GM23338 (cell line): ENCODE measurements around the gene ERC1. TPM values are rescaled to one million over a fixed set of nuclear protein-coding genes. Genes with fewer than 3 reads are reported as not detected.

Source experiments
- ATAC-seq: fragments of 200-7000 bp; cut with Tn5 transposase; 3 replicates; pipeline ENCODE4 v1.9.1; 2020
- DNase-seq: peaks from one replicate; pipeline ENCODE4 v3.0.0-alpha.2; 2015; ENCODE audit warnings: low spot score
- H2AFZ ChIP-seq: fragments of 200-600 bp; sonication (generic); 2 replicates; pipeline ENCODE4 v1.8.0; 2016; ENCODE audit warnings: antibody characterized with exemption, mild to moderate bottlenecking, moderate library complexity
- H3F3A ChIP-seq: fragments of 200-600 bp; sonication (generic); replicated peaks from 2 replicates; pipeline ENCODE4 v1.8.0; 2017; ENCODE audit warnings: antibody characterized with exemption, mixed run types, low read depth
- H3K27ac ChIP-seq: fragments of 200-600 bp; sonication (generic); 2 replicates; pipeline ENCODE4 v1.6.1; 2016; ENCODE audit warnings: low read depth
- H3K27me3 ChIP-seq: fragments of 200-600 bp; sonication (generic); 2 replicates; pipeline ENCODE4 v1.8.0; 2016; ENCODE audit warnings: mild to moderate bottlenecking, mixed run types, moderate library complexity; ENCODE audit not compliant: insufficient read depth
- H3K36me3 ChIP-seq: fragments of 200-600 bp; sonication (generic); 2 replicates; pipeline ENCODE4 v1.8.0; 2016; ENCODE audit warnings: mild to moderate bottlenecking; ENCODE audit not compliant: insufficient read depth
- H3K4me1 ChIP-seq: fragments of 200-600 bp; sonication (generic); 2 replicates; pipeline ENCODE4 v1.8.0; 2016; ENCODE audit warnings: mild to moderate bottlenecking, moderate library complexity; ENCODE audit not compliant: insufficient read depth
- H3K4me2 ChIP-seq: fragments of 200-600 bp; sonication (generic); 2 replicates; pipeline ENCODE4 v1.7.1; 2017; ENCODE audit warnings: mixed run types
- H3K4me3 ChIP-seq: fragments of 200-600 bp; sonication (generic); 2 replicates; pipeline ENCODE4 v1.6.1; 2016; ENCODE audit warnings: mixed run types
- H3K79me2 ChIP-seq: fragments of 200-600 bp; sonication (generic); replicated peaks from 2 replicates; pipeline ENCODE4 v1.8.0; 2017; ENCODE audit warnings: mild to moderate bottlenecking; ENCODE audit not compliant: insufficient read depth
- H3K9me2 ChIP-seq: fragments of 200-600 bp; sonication (generic); 2 replicates; pipeline ENCODE4 v1.8.0; 2017; ENCODE audit not compliant: insufficient read depth
- H4K20me1 ChIP-seq: fragments of 200-600 bp; sonication (generic); replicated peaks from 2 replicates; pipeline ENCODE4 v1.8.0; 2017; ENCODE audit warnings: mild to moderate bottlenecking; ENCODE audit not compliant: insufficient read depth
- H3K27ac Mint-ChIP-seq: 2 replicates; pipeline ENCODE4 v1.8.0; 2020; ENCODE audit warnings: inconsistent platforms, mild to moderate bottlenecking, moderate library complexity, mixed read lengths
- H3K27me3 Mint-ChIP-seq: 3 replicates; pipeline ENCODE4 v1.8.0; 2022; ENCODE audit warnings: low read depth, mild to moderate bottlenecking, moderate library complexity, mixed read lengths, inconsistent platforms; ENCODE audit not compliant: insufficient read depth, poor library complexity
- H3K36me3 Mint-ChIP-seq: 3 replicates; pipeline ENCODE4 v1.8.0; 2021; ENCODE audit warnings: low read depth, mild to moderate bottlenecking, inconsistent platforms, moderate library complexity, mixed read lengths
- H3K4me1 Mint-ChIP-seq: 3 replicates; pipeline ENCODE4 v1.8.0; 2020; ENCODE audit warnings: mild to moderate bottlenecking, inconsistent platforms, mixed read lengths
- H3K4me3 Mint-ChIP-seq: 3 replicates; pipeline ENCODE4 v1.8.0; 2021; ENCODE audit warnings: moderate library complexity, mild to moderate bottlenecking, inconsistent platforms, mixed read lengths
- H3K9me3 Mint-ChIP-seq: 3 replicates; pipeline ENCODE4 v1.8.0; 2020; ENCODE audit warnings: moderate library complexity, mild to moderate bottlenecking, inconsistent platforms, mixed read lengths
- CREB1 ChIP-seq: fragments of 250-450 bp; sonication (Bioruptor Pico); IDR thresholded peaks from 2 replicates; pipeline ENCODE4 v1.5.0; 2020; ENCODE audit warnings: low read depth, mild to moderate bottlenecking, moderate library complexity
- CTCF ChIP-seq, 2 experiments: fragments of 200-600 bp in 1 of 2; sonication (generic) in 1 of 2; conservative IDR thresholded peaks; 2 replicates each; pipeline versions ENCODE4 v1.5.1 to v1.6.1; 2016 to 2017; ENCODE audit warnings: antibody characterized with exemption in 2 of 2, low read depth in 2 of 2, mild to moderate bottlenecking in 2 of 2, moderate library complexity in 1 of 2
- ETS1 ChIP-seq: IDR thresholded peaks from 2 replicates; pipeline ENCODE4 v1.6.1; 2016; ENCODE audit warnings: antibody characterized with exemption
- EZH2 ChIP-seq: fragments of 200-600 bp; sonication (generic); IDR thresholded peaks from one replicate; pipeline ENCODE4 v1.8.0; 2017; ENCODE audit warnings: antibody characterized with exemption, mild to moderate bottlenecking, low read depth; ENCODE audit not compliant: unreplicated experiment
- EZH2phosphoT487 ChIP-seq: fragments of 200-600 bp; sonication (generic); IDR thresholded peaks from one replicate; pipeline ENCODE4 v1.8.1; 2018; ENCODE audit warnings: antibody characterized with exemption; ENCODE audit not compliant: unreplicated experiment
- JUNB ChIP-seq: IDR thresholded peaks from one replicate; pipeline ENCODE4 v1.6.1; 2016; ENCODE audit warnings: antibody characterized with exemption; ENCODE audit not compliant: unreplicated experiment
- NANOG ChIP-seq: IDR thresholded peaks from 2 replicates; pipeline ENCODE4 v1.6.1; 2016; ENCODE audit warnings: antibody characterized with exemption, borderline replicate concordance
- POLR2AphosphoS5 ChIP-seq: IDR thresholded peaks from 2 replicates; pipeline ENCODE4 v1.6.1; 2016; ENCODE audit warnings: antibody characterized with exemption, low read depth
- REST ChIP-seq: IDR thresholded peaks from one replicate; pipeline ENCODE4 v1.6.1; 2018; ENCODE audit warnings: antibody characterized with exemption; ENCODE audit not compliant: unreplicated experiment
- STAT1 ChIP-seq: IDR thresholded peaks from one replicate; pipeline ENCODE4 v1.6.1; 2016; ENCODE audit warnings: antibody characterized with exemption; ENCODE audit not compliant: unreplicated experiment
- ZNF114 ChIP-seq: fragments of 250-450 bp; sonication (Bioruptor Pico); IDR thresholded peaks from 2 replicates; pipeline ENCODE4 v1.5.0; 2020; ENCODE audit warnings: mild to moderate bottlenecking, moderate library complexity
- ZNF331 ChIP-seq: fragments of 250-450 bp; sonication (Bioruptor Pico); IDR thresholded peaks from 2 replicates; pipeline ENCODE4 v1.5.0; 2020; ENCODE audit warnings: low read depth, mild to moderate bottlenecking, moderate library complexity
- polyA plus RNA-seq: library from polyadenylated mRNA; unstranded; fragments of >200 nt; fragmentation: Nextera tagmentation; extraction: Ambion mirVana; gene quantifications from 2 replicates; pipeline ENCODE4 v1.2.1, GENCODE V29; 2016
- total RNA-seq: library from RNA; depleted of rRNA; stranded (reverse); fragments of >200 nt; shearing (Covaris generic); gene quantifications from 2 replicates; pipeline ENCODE4 v1.2.3, GENCODE V29; 2014
- TF ChIP-seq, protein P1 (sequence below): fragments of 250-450 bp; sonication (Bioruptor Pico); IDR thresholded peaks from 2 replicates; pipeline ENCODE4 v1.5.0; 2020; ENCODE audit warnings: mild to moderate bottlenecking, moderate library complexity

The ERC1 gene
- total and polyA plus RNA-seq, 2 experiments from 2014 or later, result 28.1 to 35.3 TPM

DNA sequence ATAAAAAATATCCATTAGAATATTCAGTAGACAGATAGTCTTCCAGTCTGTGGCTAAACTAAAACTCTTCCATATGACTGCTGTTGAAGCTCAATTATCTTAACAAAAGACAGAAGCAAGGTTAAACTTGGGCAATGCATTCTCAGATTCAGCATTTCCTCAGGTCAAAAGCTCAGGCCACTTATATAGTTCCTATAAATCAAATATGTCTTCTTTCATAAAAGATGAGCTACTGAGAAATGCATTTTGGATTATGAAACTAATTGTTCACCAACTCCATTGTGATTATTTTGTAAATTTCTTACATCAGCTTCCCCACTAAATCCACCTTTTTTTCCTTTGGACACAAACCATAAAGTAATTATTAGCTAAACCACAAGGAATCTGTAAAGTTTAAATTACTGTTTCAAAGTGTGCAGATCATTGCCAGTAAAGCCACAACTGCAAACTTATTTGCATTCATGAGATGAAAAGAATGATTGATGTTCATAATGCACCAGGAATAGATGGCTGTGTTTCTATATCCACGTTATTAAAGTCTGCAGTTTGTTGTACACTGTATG lies 379.0 kb downstream of the ERC1 start:
- no peak for ATAC-seq

More for the DNA sequence above, 379.0 kb downstream of the ERC1 start:
- Mint-ChIP-seq H3K27ac (no peak overlapping the region), H3K4me1 (peaks cover 18% of the 10 kb centered on the region), H3K27me3 (peaks cover 2% of the 10 kb centered on the region), H3K36me3 (peaks cover 5% of the 10 kb centered on the region), H3K9me3 (peaks cover 2% of the 10 kb centered on the region; the same call in 1 of the 3 replicates), H3K4me3 (no peak overlapping the region)
- no peaks in the 10 kb centered on the region for H3K27me3 ChIP-seq
- H2AFZ ChIP-seq, result no peak overlapping the region
- no peak for TF ChIP-seq CTCF (conservative IDR thresholded peaks at IDR 0.05; ENCODE audit: low read depth in 2 of 2)
- TF ChIP-seq ETS1, result no peak
- TF ChIP-seq EZH2phosphoT487, result no peak
- no peak for TF ChIP-seq CREB1 (CRISPR knock-in tag)
- no peak for TF ChIP-seq JUNB
- no peak for TF ChIP-seq EZH2
- TF ChIP-seq STAT1, result no peak
- no peak for TF ChIP-seq NANOG
- TF ChIP-seq ZNF114 (CRISPR knock-in tag), result no peak
- TF ChIP-seq POLR2AphosphoS5, result no peak
- TF ChIP-seq REST, result no peak
- no peak for TF ChIP-seq ZNF331
- TF ChIP-seq, protein P1, sequence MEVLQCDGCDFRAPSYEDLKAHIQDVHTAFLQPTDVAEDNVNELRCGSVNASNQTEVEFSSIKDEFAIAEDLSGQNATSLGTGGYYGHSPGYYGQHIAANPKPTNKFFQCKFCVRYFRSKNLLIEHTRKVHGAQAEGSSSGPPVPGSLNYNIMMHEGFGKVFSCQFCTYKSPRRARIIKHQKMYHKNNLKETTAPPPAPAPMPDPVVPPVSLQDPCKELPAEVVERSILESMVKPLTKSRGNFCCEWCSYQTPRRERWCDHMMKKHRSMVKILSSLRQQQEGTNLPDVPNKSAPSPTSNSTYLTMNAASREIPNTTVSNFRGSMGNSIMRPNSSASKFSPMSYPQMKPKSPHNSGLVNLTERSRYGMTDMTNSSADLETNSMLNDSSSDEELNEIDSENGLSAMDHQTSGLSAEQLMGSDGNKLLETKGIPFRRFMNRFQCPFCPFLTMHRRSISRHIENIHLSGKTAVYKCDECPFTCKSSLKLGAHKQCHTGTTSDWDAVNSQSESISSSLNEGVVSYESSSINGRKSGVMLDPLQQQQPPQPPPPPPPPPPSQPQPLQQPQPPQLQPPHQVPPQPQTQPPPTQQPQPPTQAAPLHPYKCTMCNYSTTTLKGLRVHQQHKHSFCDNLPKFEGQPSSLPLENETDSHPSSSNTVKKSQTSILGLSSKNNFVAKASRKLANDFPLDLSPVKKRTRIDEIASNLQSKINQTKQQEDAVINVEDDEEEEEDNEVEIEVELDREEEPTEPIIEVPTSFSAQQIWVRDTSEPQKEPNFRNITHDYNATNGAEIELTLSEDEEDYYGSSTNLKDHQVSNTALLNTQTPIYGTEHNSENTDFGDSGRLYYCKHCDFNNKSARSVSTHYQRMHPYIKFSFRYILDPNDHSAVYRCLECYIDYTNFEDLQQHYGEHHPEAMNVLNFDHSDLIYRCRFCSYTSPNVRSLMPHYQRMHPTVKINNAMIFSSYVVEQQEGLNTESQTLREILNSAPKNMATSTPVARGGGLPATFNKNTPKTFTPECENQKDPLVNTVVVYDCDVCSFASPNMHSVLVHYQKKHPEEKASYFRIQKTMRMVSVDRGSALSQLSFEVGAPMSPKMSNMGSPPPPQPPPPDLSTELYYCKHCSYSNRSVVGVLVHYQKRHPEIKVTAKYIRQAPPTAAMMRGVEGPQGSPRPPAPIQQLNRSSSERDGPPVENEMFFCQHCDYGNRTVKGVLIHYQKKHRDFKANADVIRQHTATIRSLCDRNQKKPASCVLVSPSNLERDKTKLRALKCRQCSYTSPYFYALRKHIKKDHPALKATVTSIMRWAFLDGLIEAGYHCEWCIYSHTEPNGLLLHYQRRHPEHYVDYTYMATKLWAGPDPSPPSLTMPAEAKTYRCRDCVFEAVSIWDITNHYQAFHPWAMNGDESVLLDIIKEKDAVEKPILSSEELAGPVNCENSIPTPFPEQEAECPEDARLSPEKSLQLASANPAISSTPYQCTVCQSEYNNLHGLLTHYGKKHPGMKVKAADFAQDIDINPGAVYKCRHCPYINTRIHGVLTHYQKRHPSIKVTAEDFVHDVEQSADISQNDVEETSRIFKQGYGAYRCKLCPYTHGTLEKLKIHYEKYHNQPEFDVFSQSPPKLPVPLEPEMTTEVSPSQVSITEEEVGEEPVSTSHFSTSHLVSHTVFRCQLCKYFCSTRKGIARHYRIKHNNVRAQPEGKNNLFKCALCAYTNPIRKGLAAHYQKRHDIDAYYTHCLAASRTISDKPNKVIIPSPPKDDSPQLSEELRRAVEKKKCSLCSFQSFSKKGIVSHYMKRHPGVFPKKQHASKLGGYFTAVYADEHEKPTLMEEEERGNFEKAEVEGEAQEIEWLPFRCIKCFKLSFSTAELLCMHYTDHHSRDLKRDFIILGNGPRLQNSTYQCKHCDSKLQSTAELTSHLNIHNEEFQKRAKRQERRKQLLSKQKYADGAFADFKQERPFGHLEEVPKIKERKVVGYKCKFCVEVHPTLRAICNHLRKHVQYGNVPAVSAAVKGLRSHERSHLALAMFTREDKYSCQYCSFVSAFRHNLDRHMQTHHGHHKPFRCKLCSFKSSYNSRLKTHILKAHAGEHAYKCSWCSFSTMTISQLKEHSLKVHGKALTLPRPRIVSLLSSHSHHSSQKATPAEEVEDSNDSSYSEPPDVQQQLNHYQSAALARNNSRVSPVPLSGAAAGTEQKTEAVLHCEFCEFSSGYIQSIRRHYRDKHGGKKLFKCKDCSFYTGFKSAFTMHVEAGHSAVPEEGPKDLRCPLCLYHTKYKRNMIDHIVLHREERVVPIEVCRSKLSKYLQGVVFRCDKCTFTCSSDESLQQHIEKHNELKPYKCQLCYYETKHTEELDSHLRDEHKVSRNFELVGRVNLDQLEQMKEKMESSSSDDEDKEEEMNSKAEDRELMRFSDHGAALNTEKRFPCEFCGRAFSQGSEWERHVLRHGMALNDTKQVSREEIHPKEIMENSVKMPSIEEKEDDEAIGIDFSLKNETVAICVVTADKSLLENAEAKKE (CRISPR knock-in tag), result no peak
- 0 out of 2 replicates have a peak, but pooled peaks cover 4% of the 10 kb centered on the region for H3K36me3 ChIP-seq
- H3K79me2 ChIP-seq, result no peaks in the 10 kb centered on the region
- peaks cover 17% of the 10 kb centered on the region for H3K4me1 ChIP-seq
- 0 out of 2 replicates have a peak, but pooled peaks cover 2% of the 10 kb centered on the region for H3K9me2 ChIP-seq
- no peaks in the 10 kb centered on the region for H4K20me1 ChIP-seq
- H3K4me2 ChIP-seq, result peak overlapping the region; percentile 54
- no peaks in the 10 kb centered on the region for H3F3A ChIP-seq
- no peak overlapping the region for H3K27ac ChIP-seq
- no peak for DNase-seq
- H3K4me3 ChIP-seq, result no peak overlapping the region
